Breast epithelium (tissue), 3 donors: ENCODE results near the gene EEF1AKMT2.

ENCODE experiments used
- CTCF ChIP-seq, 3 donors: fragments of 450-650 bp; IDR thresholded peaks; one replicate each; pipeline ENCODE4 v1.5.1; 2016 to 2017; ENCODE audit warnings: antibody characterized with exemption in 3 of 3, mild to moderate bottlenecking in 3 of 3, moderate library complexity in 3 of 3
- POLR2A ChIP-seq: fragments of 450-650 bp; IDR thresholded peaks from one replicate; pipeline ENCODE4 v1.6.1; 2016; ENCODE audit warnings: antibody characterized with exemption, mild to moderate bottlenecking, moderate library complexity
- POLR2AphosphoS5 ChIP-seq, 3 donors: sonication (generic); formaldehyde crosslinking; IDR thresholded peaks; one replicate each; pipeline ENCODE4 v1.6.1; 2017; ENCODE audit warnings: antibody characterized with exemption in 3 of 3

GRCh38 chr10:124731551-124731950 lies 60.1 kb downstream of the EEF1AKMT2 start:
- TF ChIP-seq CTCF (IDR thresholded peaks at IDR 0.05) (no peak), POLR2A (no peak), POLR2AphosphoS5 (IDR thresholded peaks at IDR 0.05) (no peak)
